CD4-positive, CD25-positive, alpha-beta regulatory T cell (primary cell): ENCODE data around the gene MED7. TPM values are rescaled to one million over a fixed set of nuclear protein-coding genes. Genes with fewer than 3 reads are reported as not detected.
A peak's percentile ranks its signal among the peaks of the same experiment; 100 is the strongest.

Experiments used
- ATAC-seq, 2 donors: fragments of 150-1000 bp; cut with Tn5 transposase; one replicate each; pipeline ENCODE4 v1.10.0; 2021; ENCODE audit warnings: low read depth in 2 of 2, moderate number of reproducible peaks in 2 of 2, moderate library complexity in 1 of 2
- DNase-seq, 3 donors: peaks; one replicate each; pipeline versions ENCODE4 v3.0.0 to v3.0.0-alpha.2; 2012 to 2022; ENCODE audit warnings: mixed read lengths in 1 of 3
- H3K27ac ChIP-seq: one replicate; pipeline ENCODE4 v1.7.0; 2013; ENCODE audit warnings: mild to moderate bottlenecking, low read length; ENCODE audit not compliant: insufficient read depth, poor library complexity, severe bottlenecking
- H3K27me3 ChIP-seq: one replicate; pipeline ENCODE4 v1.7.0; 2013; ENCODE audit warnings: low read length; ENCODE audit not compliant: control insufficient read depth, insufficient read depth
- H3K36me3 ChIP-seq: one replicate; pipeline ENCODE4 v1.7.0; 2013; ENCODE audit warnings: mild to moderate bottlenecking, low read length, moderate library complexity; ENCODE audit not compliant: control insufficient read depth, insufficient read depth
- H3K4me1 ChIP-seq: 2 replicates; pipeline ENCODE4 v1.7.0; 2013; ENCODE audit warnings: mild to moderate bottlenecking, low read length; ENCODE audit not compliant: insufficient read depth, control insufficient read depth, poor library complexity, severe bottlenecking
- H3K4me3 ChIP-seq: one replicate; pipeline ENCODE4 v1.7.0; 2013; ENCODE audit warnings: low read depth, mild to moderate bottlenecking, low read length, moderate library complexity
- H3K9me3 ChIP-seq, 2 experiments: 1 replicate in 1 of 2; 2 replicates in 1 of 2; pipeline ENCODE4 v1.7.0; 2013; ENCODE audit warnings: low read length in 2 of 2, mild to moderate bottlenecking in 1 of 2, moderate library complexity in 1 of 2; ENCODE audit not compliant: control insufficient read depth in 2 of 2
- H3K27ac Mint-ChIP-seq, 3 donors: one replicate each; pipeline ENCODE4 v1.8.0; 2020 to 2022; ENCODE audit warnings: mild to moderate bottlenecking in 3 of 3, mixed read lengths in 3 of 3, moderate library complexity in 2 of 3
- H3K27me3 Mint-ChIP-seq: one replicate; pipeline ENCODE4 v1.8.0; 2022; ENCODE audit warnings: mild to moderate bottlenecking, mixed read lengths
- H3K36me3 Mint-ChIP-seq: one replicate; pipeline ENCODE4 v1.8.0; 2020; ENCODE audit warnings: mixed read lengths
- H3K4me1 Mint-ChIP-seq, 4 donors: one replicate each; pipeline ENCODE4 v1.8.0; 2020 to 2022; ENCODE audit warnings: mixed read lengths in 4 of 4, mild to moderate bottlenecking in 1 of 4
- H3K4me3 Mint-ChIP-seq, 4 donors: one replicate each; pipeline ENCODE4 v1.8.0; 2020 to 2022; ENCODE audit warnings: mild to moderate bottlenecking in 4 of 4, mixed read lengths in 4 of 4, moderate library complexity in 3 of 4
- H3K9me3 Mint-ChIP-seq, 7 donors: one replicate each; pipeline ENCODE4 v1.8.0; 2020 to 2022; ENCODE audit warnings: mixed read lengths in 7 of 7, mild to moderate bottlenecking in 3 of 7, moderate library complexity in 2 of 7
- polyA plus RNA-seq, 4 donors: library from polyadenylated mRNA; unstranded; fragments of 300-500 nt; fragmentation: Illumina TruSeq; gene quantifications; one replicate each; pipeline ENCODE4 v1.2.3, GENCODE V29; 2021
- total RNA-seq: library from RNA; stranded (reverse); gene quantifications from one replicate; pipeline ENCODE4 v1.2.3, GENCODE V29; 2022

The MED7 gene
- total and polyA plus RNA-seq, 5 donors from 2014 or later: 9.0 to 19.5 (median 15.3) TPM

DNA sequence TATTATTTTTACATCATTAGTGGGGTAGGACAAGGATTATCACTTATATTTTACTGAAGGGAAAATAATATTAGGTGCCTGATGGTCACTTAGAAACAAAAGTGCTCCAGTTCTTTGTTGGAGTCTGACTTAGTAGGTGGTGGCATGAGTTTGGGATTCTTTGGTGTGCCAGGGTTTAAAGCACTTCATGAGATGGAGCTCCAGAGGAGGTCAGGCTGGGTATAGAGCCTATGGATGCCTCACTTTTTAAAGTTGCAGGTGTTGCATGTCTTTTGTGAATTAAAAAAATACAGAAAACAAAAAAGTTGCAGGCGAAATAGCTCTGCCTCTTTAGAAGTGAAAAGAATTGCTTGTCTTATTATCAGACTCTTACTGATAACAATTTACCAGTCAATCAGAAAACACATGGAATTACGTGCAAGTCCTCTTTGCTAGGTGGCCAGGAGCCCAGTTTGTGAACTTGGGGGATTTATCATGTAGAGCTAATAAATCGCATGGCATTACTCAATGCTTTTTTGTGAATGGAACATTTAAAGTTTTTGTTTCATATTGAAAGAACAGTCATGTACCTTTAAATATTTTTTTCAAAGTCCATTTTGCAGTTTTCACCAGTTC lies 39.6 kb upstream of the MED7 start:
- H3K27ac Mint-ChIP-seq: peak overlapping the region; percentile 96 to 99 (median 97)
- peak in 1 of 3 donors; percentile 51 for DNase-seq
- peak overlapping the region; percentile 95 to 100 (median 99) for H3K4me3 Mint-ChIP-seq
- H3K4me3 ChIP-seq: peak overlapping the region; percentile 100
- H3K9me3 ChIP-seq: no peaks in the 10 kb centered on the region
- peaks cover 0 to 2% (median 0%) of the 10 kb centered on the region in 7 donors for H3K9me3 Mint-ChIP-seq
- H3K27ac ChIP-seq: peak overlapping the region; percentile 90
- H3K36me3 ChIP-seq: peaks cover 45% of the 10 kb centered on the region
- H3K4me1 Mint-ChIP-seq: peaks cover 18 to 58% (median 38%) of the 10 kb centered on the region in 4 donors
- H3K27me3 ChIP-seq: no peaks in the 10 kb centered on the region
- H3K36me3 Mint-ChIP-seq: peaks cover 56% of the 10 kb centered on the region
- ATAC-seq: no peak
- H3K4me1 ChIP-seq: peaks cover 58% of the 10 kb centered on the region
- H3K27me3 Mint-ChIP-seq: no peaks in the 10 kb centered on the region

DNA sequence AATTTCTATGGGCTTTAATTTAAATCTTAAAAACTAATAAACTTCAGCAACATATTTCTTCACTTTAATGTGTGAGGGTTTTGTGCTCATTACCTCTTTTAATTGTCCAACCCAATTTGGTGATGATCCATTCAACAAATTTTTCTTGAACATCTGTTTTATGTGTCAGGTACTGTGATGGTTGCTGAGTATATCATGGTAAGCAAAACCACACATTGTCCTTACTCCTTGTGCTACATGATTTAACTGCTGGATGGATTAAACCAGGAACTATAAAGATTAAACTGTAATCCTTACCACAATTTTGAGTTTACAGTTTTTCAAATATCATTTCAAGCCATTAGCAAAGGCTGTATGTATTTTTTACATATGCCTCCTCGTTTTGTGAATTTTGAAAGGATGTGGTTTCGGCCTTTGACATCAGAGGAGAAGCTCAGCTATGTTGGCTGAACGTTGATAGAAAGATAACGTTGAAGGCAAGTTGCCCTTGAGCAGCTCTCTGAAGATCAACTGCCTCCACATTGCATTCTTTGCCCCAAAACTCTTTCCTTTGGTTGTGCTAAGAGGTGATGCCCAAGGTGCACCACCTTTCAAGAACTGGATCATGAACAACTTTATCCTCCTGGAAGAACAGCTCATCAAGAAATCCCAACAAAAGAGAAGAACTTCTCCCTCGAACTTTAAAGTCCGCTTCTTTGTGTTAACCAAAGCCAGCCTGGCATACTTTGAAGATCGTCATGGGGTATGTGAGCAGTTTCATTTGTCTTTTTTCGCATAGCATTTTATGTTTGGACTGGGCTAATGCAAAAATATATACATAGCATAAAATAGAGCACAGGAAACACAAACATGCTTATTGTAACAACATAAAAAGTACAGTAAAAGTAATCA lies 38.0 kb upstream of the MED7 start, which contains the start of gene ITK:
TSS of gene ITK (plus strand) at position 467 of the 891 bp plus-strand sequence. CDS start at position 605, 138 bp downstream.
- Mint-ChIP-seq H3K4me1 (peaks cover 12 to 56% (median 29%) of the 10 kb centered on the region in 4 donors), H3K9me3 (peaks cover 0 to 2% (median 0%) of the 10 kb centered on the region in 7 donors), H3K4me3 (peak within 1 kb of the TSS; percentile 95 to 100 (median 99)), H3K27ac (peak within 1 kb of the TSS; percentile 96 to 99 (median 97)), H3K27me3 (no peaks in the 10 kb centered on the region), H3K36me3 (peaks cover 42% of the 10 kb centered on the region)
- ATAC-seq (peak; percentile 92), DNase-seq (peak; percentile 38 to 93 (median 85))
- Histone ChIP-seq H3K36me3 (peaks cover 30% of the 10 kb centered on the region), H3K27me3 (no peaks in the 10 kb centered on the region), H3K4me3 (peak within 1 kb of the TSS; percentile 100), H3K27ac (peak within 1 kb of the TSS; percentile 90), H3K9me3 (no peaks in the 10 kb centered on the region), H3K4me1 (peaks cover 42% of the 10 kb centered on the region)

DNA sequence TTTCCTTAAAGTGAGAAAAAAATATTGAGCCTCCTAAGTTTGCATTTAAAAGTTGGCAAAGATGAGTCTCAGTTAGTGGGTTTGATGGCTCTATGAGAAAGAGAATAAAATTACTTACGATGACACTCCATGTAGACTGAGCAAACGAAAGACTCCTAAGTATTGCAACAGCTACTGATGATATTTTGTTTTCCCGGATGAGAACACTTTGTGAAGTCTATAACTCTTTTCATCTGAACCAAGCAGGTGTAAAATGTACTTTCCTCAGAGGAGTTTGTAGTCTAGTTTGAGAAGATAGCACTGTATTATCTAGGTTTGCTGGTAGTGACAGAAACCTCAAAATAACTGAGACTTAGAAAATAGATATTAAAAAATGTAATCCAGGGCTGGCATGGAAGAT lies 36.3 kb upstream of the MED7 start:
- Histone ChIP-seq H3K4me1 (peaks cover 36% of the 10 kb centered on the region), H3K27ac (peak overlapping the region; percentile 90), H3K4me3 (peak overlapping the region; percentile 100), H3K27me3 (no peaks in the 10 kb centered on the region), H3K36me3 (peaks cover 17% of the 10 kb centered on the region), H3K9me3 (no peaks in the 10 kb centered on the region)
- no peak for ATAC-seq
- Mint-ChIP-seq H3K27me3 (no peaks in the 10 kb centered on the region), H3K4me3 (peak overlapping the region; percentile 85 to 100 (median 97)), H3K36me3 (peaks cover 32% of the 10 kb centered on the region), H3K27ac (peak overlapping the region; percentile 91 to 99 (median 96)), H3K9me3 (peaks cover 0 to 2% (median 0%) of the 10 kb centered on the region in 7 donors), H3K4me1 (peaks cover 12 to 61% (median 41%) of the 10 kb centered on the region in 4 donors)
- DNase-seq: no peak

DNA sequence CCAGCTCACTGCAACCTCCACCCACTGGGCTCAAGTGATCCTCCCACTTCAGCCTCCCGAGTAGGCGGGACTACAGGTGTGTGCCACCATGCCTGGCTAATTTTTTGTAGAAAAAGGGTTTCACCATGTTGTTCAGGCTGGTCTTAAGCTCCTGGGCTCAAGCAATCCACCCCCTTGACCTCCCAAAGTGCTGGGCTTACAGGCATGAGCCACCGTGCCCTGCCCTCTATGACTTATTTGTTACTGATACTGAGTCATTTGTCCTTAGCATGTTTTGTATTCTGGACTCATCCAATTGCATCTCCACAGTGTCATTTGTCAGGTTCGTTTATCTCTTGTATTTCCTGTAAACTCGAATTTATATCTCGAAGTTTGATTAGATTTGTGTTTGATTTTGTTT lies 35.3 kb upstream of the MED7 start:
- no peaks in the 10 kb centered on the region for H3K9me3 ChIP-seq
- peak overlapping the region; percentile 90 for H3K27ac ChIP-seq
- H3K27me3 ChIP-seq: no peaks in the 10 kb centered on the region
- peaks cover 40% of the 10 kb centered on the region for H3K4me1 ChIP-seq
- H3K4me3 ChIP-seq: peak overlapping the region; percentile 100
- H3K4me3 Mint-ChIP-seq: peak overlapping the region; percentile 10 to 99 (median 66)
- H3K36me3 ChIP-seq: peaks cover 7% of the 10 kb centered on the region
- H3K4me1 Mint-ChIP-seq: peaks cover 13 to 66% (median 43%) of the 10 kb centered on the region in 4 donors
- H3K27ac Mint-ChIP-seq: peak overlapping the region; percentile 91 to 99 (median 96)
- ATAC-seq (no peak), DNase-seq (no peak)
- H3K27me3 Mint-ChIP-seq: no peaks in the 10 kb centered on the region
- H3K9me3 Mint-ChIP-seq: peaks cover 0 to 2% (median 0%) of the 10 kb centered on the region in 7 donors
- H3K36me3 Mint-ChIP-seq: peaks cover 22% of the 10 kb centered on the region

DNA sequence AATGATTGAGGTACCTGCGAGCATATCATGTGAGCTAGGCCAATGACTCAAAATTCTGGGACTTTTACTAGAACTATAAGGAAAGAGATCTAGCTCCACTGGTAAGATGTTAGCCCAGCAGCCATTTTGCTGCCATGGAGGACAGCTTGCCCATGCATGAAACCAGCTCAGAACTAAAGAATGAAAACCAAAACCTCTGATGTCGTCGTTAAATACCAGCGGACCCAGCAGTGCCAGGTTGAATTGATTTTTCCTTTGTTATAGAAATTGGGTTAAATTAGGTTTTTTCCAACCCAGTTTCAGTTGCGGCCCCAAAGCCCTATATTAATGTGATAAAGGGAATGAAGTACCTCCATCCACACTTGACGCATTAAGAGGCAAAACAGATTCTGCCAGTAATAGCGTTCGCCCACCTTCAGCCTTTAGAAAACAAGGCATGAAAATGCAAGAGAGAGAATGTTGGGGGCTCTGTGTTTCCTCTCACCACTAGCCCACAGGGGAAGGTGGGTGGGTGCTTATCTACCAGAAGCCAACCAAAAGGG lies 32.5 kb upstream of the MED7 start:
- Mint-ChIP-seq H3K4me1 (peaks cover 33 to 88% (median 60%) of the 10 kb centered on the region in 4 donors), H3K27ac (peak overlapping the region; percentile 76 to 93 (median 82)), H3K27me3 (no peaks in the 10 kb centered on the region), H3K36me3 (peaks cover 4% of the 10 kb centered on the region), H3K9me3 (peaks cover 0 to 9% (median 2%) of the 10 kb centered on the region in 7 donors), H3K4me3 (peak overlapping the region in 3 of 4 donors; percentile 2 to 73 (median 60))
- ATAC-seq (no peak), DNase-seq (no peak)
- peaks cover 51% of the 10 kb centered on the region for H3K4me1 ChIP-seq
- H3K36me3 ChIP-seq: no peaks in the 10 kb centered on the region
- no peaks in the 10 kb centered on the region for H3K27me3 ChIP-seq
- no peak overlapping the region for H3K27ac ChIP-seq
- H3K9me3 ChIP-seq: no peaks in the 10 kb centered on the region
- no peak overlapping the region for H3K4me3 ChIP-seq

DNA sequence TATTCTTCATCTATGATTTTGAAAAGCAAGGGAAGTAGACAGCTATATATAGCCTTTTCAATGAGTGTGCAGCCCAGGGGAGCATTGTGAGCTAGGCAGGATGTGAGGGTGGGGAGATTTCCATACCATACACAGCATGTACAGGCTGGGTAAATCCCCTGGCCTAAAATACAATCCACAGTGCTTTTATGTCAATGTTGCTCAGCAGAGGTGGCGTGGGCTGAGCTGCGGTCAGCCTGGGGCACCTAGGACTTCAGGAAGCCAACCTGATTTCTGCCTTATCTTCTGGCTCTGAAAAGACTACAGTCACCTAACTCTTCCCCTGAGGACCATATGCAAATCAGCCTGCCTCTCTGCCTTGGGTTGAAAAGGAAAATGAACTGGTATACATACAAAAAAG lies 29.7 kb upstream of the MED7 start:
- ATAC-seq: peak; percentile 95 to 97
- Histone ChIP-seq H3K27ac (peak overlapping the region; percentile 89), H3K4me3 (peak overlapping the region; percentile 70), H3K36me3 (no peaks in the 10 kb centered on the region), H3K4me1 (peaks cover 36% of the 10 kb centered on the region), H3K27me3 (no peaks in the 10 kb centered on the region), H3K9me3 (no peaks in the 10 kb centered on the region)
- Mint-ChIP-seq H3K4me1 (peaks cover 28 to 84% (median 54%) of the 10 kb centered on the region in 4 donors), H3K27ac (peak overlapping the region; percentile 84 to 92 (median 87)), H3K4me3 (peak overlapping the region; percentile 56 to 78 (median 72)), H3K36me3 (no peaks in the 10 kb centered on the region), H3K27me3 (no peaks in the 10 kb centered on the region), H3K9me3 (peaks cover 0 to 10% (median 2%) of the 10 kb centered on the region in 7 donors)
- DNase-seq: peak; percentile 57 to 90 (median 67)

DNA sequence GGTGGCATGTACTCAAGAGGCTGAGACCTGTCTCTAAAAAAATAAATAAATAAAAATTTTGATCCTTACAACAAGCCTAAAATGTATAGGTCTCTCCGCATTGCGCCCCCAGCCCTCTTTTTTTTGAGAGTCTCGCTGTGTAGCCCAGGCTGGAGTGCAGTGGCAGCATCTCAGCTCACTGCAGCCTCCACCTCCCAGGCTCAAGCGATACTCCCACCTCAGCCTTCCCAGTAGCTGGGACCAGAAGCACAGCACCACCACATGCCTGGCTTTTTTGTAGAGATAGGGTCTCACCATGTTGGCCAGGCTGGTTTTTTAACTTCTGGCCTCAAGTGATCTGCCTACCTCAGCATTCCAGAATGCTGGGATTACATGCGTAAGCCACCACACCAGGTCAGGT lies 25.6 kb upstream of the MED7 start:
- no peaks in the 10 kb centered on the region for H3K27me3 ChIP-seq
- H3K36me3 Mint-ChIP-seq: no peaks in the 10 kb centered on the region
- no peak overlapping the region for H3K4me3 ChIP-seq
- no peaks in the 10 kb centered on the region for H3K9me3 ChIP-seq
- no peaks in the 10 kb centered on the region for H3K27me3 Mint-ChIP-seq
- no peaks in the 10 kb centered on the region for H3K36me3 ChIP-seq
- H3K27ac Mint-ChIP-seq: peak overlapping the region in 1 of 3 donors; percentile 3
- peaks cover 37% of the 10 kb centered on the region for H3K4me1 ChIP-seq
- peaks cover 31 to 80% (median 57%) of the 10 kb centered on the region in 4 donors for H3K4me1 Mint-ChIP-seq
- no peak overlapping the region for H3K4me3 Mint-ChIP-seq
- H3K9me3 Mint-ChIP-seq: peaks cover 0 to 10% (median 2%) of the 10 kb centered on the region in 7 donors
- ATAC-seq (no peak), DNase-seq (no peak)
- no peak overlapping the region for H3K27ac ChIP-seq
